AG09309 (cell line): Measurements from ENCODE around the gene ZBED3.

Source experiments
- DNase-seq: peaks from one replicate; pipeline ENCODE4 v3.0.0-alpha.2; 2010; ENCODE audit warnings: low read depth
- H3K4me3 ChIP-seq: 2 replicates; pipeline ENCODE4 v1.5.1; 2011; ENCODE audit warnings: mild to moderate bottlenecking, low read depth, low read length, moderate library complexity; ENCODE audit not compliant: control insufficient read depth
- CTCF ChIP-seq: IDR thresholded peaks from 2 replicates; pipeline ENCODE4 v1.5.1; 2011; ENCODE audit warnings: mild to moderate bottlenecking, low read depth, low read length, inconsistent platforms; ENCODE audit not compliant: insufficient read depth, control insufficient read depth; ENCODE audit errors: missing control alignments

The ZBED3 gene

GRCh38 chr5:77022511-77023417, 64.3 kb downstream of the ZBED3 start:
- no peak for DNase-seq
- no peak for TF ChIP-seq CTCF
- H3K4me3 ChIP-seq, result no peak overlapping the region
